ENCODE data around the gene TUBB4A. TPM values are rescaled to one million over a fixed set of nuclear protein-coding genes. Genes with fewer than 3 reads are reported as not detected.
A peak's percentile ranks its signal among the peaks of the same experiment; 100 is the strongest.

The TUBB4A gene
- total and polyA plus RNA-seq, 10 of the 15 experiments (the other 5 are each of a cell fraction or from before 2014, with no cell fraction given) = 0.29 to 22.4 (median 3.8) TPM

GRCh38 chr19:6535558-6536137 lies 33.5 kb upstream of the TUBB4A start (continued):
- no peak for TF ChIP-seq KDM1A (IDR thresholded peaks at IDR 0.05; ENCODE audit: borderline replicate concordance)
- no peak for TF ChIP-seq NR2C2 (IDR thresholded peaks at IDR 0.05; ENCODE audit: borderline replicate concordance, control insufficient read depth, insufficient read length, low read depth)
- TF ChIP-seq ESRRA (IDR thresholded peaks at IDR 0.05; ENCODE audit: low read length) = no peak
- TF ChIP-seq ZBTB40 (IDR thresholded peaks at IDR 0.05; ENCODE audit: borderline replicate concordance) = no peak
- no peak for TF ChIP-seq DPF2 (IDR thresholded peaks at IDR 0.05)
- peak; percentile 58; the same call in 1 of the 2 replicates for TF ChIP-seq LARP7 (IDR thresholded peaks at IDR 0.05)
- no peak; the same call in 1 of the 2 replicates for TF ChIP-seq MXI1 (IDR thresholded peaks at IDR 0.05; ENCODE audit: low read depth, low read length)
- TF ChIP-seq CREB1 (IDR thresholded peaks at IDR 0.05; ENCODE audit: low read depth) = no peak
- peak; percentile 8 for TF ChIP-seq HDAC6 (IDR thresholded peaks at IDR 0.05; ENCODE audit: unreplicated experiment)
- no peak for TF ChIP-seq E2F4 (IDR thresholded peaks at IDR 0.05; ENCODE audit: low read depth, low read length)
- TF ChIP-seq NBN (IDR thresholded peaks at IDR 0.05) = no peak
- TF ChIP-seq ZBTB33 (IDR thresholded peaks at IDR 0.05) = no peak
- TF ChIP-seq NFXL1 (IDR thresholded peaks at IDR 0.05; ENCODE audit: borderline replicate concordance) = no peak
- TF ChIP-seq SUZ12 (IDR thresholded peaks at IDR 0.05; ENCODE audit: unreplicated experiment) = no peak
- no peak for TF ChIP-seq EZH2 (IDR thresholded peaks at IDR 0.05; ENCODE audit: borderline replicate concordance, control insufficient read depth, low read depth, low read length)
- TF ChIP-seq ATF2 (IDR thresholded peaks at IDR 0.05; ENCODE audit: low read length) = no peak
- no peak for TF ChIP-seq RFX5 (IDR thresholded peaks at IDR 0.05; ENCODE audit: low read depth, low read length)
- no peak for TF ChIP-seq CBX5 (IDR thresholded peaks at IDR 0.05; ENCODE audit: low read depth)
- no peak for TF ChIP-seq TCF3 (IDR thresholded peaks at IDR 0.05; ENCODE audit: borderline replicate concordance, insufficient read depth, low read depth, low read length)

All from GM12878 (cell line).